ENCODE data around the gene ALG12. TPM values are rescaled to one million over a fixed set of nuclear protein-coding genes. Genes with fewer than 3 reads are reported as not detected.

ALG12 gene
- total and polyA plus RNA-seq, 4 donors, result 3.0 to 18.7 (median 13.5) TPM

- DNase-seq, result no peak
- Histone ChIP-seq H3K27ac (ENCODE audit: low read depth in 1 of 2, low read length in 2 of 2) (no peak overlapping the region), H3K9me3 (ENCODE audit: control insufficient read depth, low read length) (no peaks in the 10 kb centered on the region), H3K36me3 (ENCODE audit: control insufficient read depth in 1 of 2, insufficient read depth in 2 of 2, low read length in 1 of 2) (no peaks in the 10 kb centered on the region), H3K4me3 (ENCODE audit: low read length in 2 of 2) (no peak overlapping the region), H3K27me3 (ENCODE audit: control insufficient read depth in 1 of 2, insufficient read depth in 2 of 2, low read length in 1 of 2) (no peaks in the 10 kb centered on the region), H3K4me1 (ENCODE audit: control insufficient read depth in 1 of 2, insufficient read depth in 2 of 2, low read length in 2 of 2) (no peaks in the 10 kb centered on the region)
- 93% methylated on average over 15 to 21 of the region's 21 CpGs for WGBS, 2 donors
- no peak for ATAC-seq (ENCODE audit: low FRiP score)
- intact Hi-C loops (cut with DNase I), result no loop called here
Observed at GRCh38 chr22:49942565-49943404, 24.5 kb upstream of the ALG12 start.

- Histone ChIP-seq H3K4me3 (ENCODE audit: low read length in 2 of 2) (no peak overlapping the region), H3K27ac (ENCODE audit: low read depth in 1 of 2, low read length in 2 of 2) (no peak overlapping the region), H3K9me3 (ENCODE audit: control insufficient read depth, low read length) (no peaks in the 10 kb centered on the region), H3K4me1 (ENCODE audit: control insufficient read depth in 1 of 2, insufficient read depth in 2 of 2, low read length in 2 of 2) (peaks cover 0 to 2% of the 10 kb centered on the region in 2 donors), H3K36me3 (ENCODE audit: control insufficient read depth in 1 of 2, insufficient read depth in 2 of 2, low read length in 1 of 2) (no peaks in the 10 kb centered on the region), H3K27me3 (ENCODE audit: control insufficient read depth in 1 of 2, insufficient read depth in 2 of 2, low read length in 1 of 2) (no peaks in the 10 kb centered on the region)
- intact Hi-C loops (cut with DNase I), result no loop called here
- DNase-seq (no peak), ATAC-seq (ENCODE audit: low FRiP score) (no peak)
- WGBS, 2 donors, result 96 to 97% methylated on average over 17 of the region's 17 CpGs
Observed at GRCh38 chr22:49941507-49942316, 23.5 kb upstream of the ALG12 start.

GRCh38 chr22:49938565-49939136, 20.4 kb upstream of the ALG12 start:
- no peak overlapping the region for H3K27ac ChIP-seq (ENCODE audit: low read depth in 1 of 2, low read length in 2 of 2)
- ATAC-seq (ENCODE audit: low FRiP score), result no peak
- intact Hi-C loops (cut with DNase I), result no loop called here
- 91 to 93% methylated on average over 19 of the region's 19 CpGs for WGBS, 2 donors
- no peak for DNase-seq
- H3K36me3 ChIP-seq (ENCODE audit: control insufficient read depth in 1 of 2, insufficient read depth in 2 of 2, low read length in 1 of 2), result no peaks in the 10 kb centered on the region
- no peaks in the 10 kb centered on the region for H3K9me3 ChIP-seq (ENCODE audit: control insufficient read depth, low read length)
- no peak overlapping the region for H3K4me3 ChIP-seq (ENCODE audit: low read length in 2 of 2)
- H3K4me1 ChIP-seq (ENCODE audit: control insufficient read depth in 1 of 2, insufficient read depth in 2 of 2, low read length in 2 of 2), result peaks cover 1 to 2% of the 10 kb centered on the region in 2 donors
- no peaks in the 10 kb centered on the region for H3K27me3 ChIP-seq (ENCODE audit: control insufficient read depth in 1 of 2, insufficient read depth in 2 of 2, low read length in 1 of 2)

GRCh38 chr22:49937758-49938564, 19.7 kb upstream of the ALG12 start:
- no peak overlapping the region for H3K4me3 ChIP-seq (ENCODE audit: low read length in 2 of 2)

GRCh38 chr22:49936973-49937757, 18.9 kb upstream of the ALG12 start:
- Histone ChIP-seq H3K4me1 (ENCODE audit: control insufficient read depth in 1 of 2, insufficient read depth in 2 of 2, low read length in 2 of 2) (peaks cover 1 to 2% of the 10 kb centered on the region in 2 donors), H3K9me3 (ENCODE audit: control insufficient read depth, low read length) (no peaks in the 10 kb centered on the region), H3K36me3 (ENCODE audit: control insufficient read depth in 1 of 2, insufficient read depth in 2 of 2, low read length in 1 of 2) (no peaks in the 10 kb centered on the region), H3K27ac (ENCODE audit: low read depth in 1 of 2, low read length in 2 of 2) (no peak overlapping the region), H3K27me3 (ENCODE audit: control insufficient read depth in 1 of 2, insufficient read depth in 2 of 2, low read length in 1 of 2) (no peaks in the 10 kb centered on the region), H3K4me3 (ENCODE audit: low read length in 2 of 2) (no peak overlapping the region)
- intact Hi-C loops (cut with DNase I), result loop anchor here in 1 of 2 donors (2.0 kb wide), 2 partner anchors 22 to 34 kb away; no protein-coding TSS in a partner anchor
- ATAC-seq (ENCODE audit: low FRiP score), result no peak
- 22 to 27% methylated on average over 21 of the region's 21 CpGs for WGBS, 2 donors
- DNase-seq, result no peak

More at GRCh38 chr22:49937758-49938564, 19.7 kb upstream of the ALG12 start:
- peaks cover 1 to 2% of the 10 kb centered on the region in 2 donors for H3K4me1 ChIP-seq (ENCODE audit: control insufficient read depth in 1 of 2, insufficient read depth in 2 of 2, low read length in 2 of 2)
- no peaks in the 10 kb centered on the region for H3K9me3 ChIP-seq (ENCODE audit: control insufficient read depth, low read length)
- no peaks in the 10 kb centered on the region for H3K36me3 ChIP-seq (ENCODE audit: control insufficient read depth in 1 of 2, insufficient read depth in 2 of 2, low read length in 1 of 2)
- ATAC-seq (ENCODE audit: low FRiP score) (no peak), DNase-seq (no peak)
- H3K27ac ChIP-seq (ENCODE audit: low read depth in 1 of 2, low read length in 2 of 2), result no peak overlapping the region
- H3K27me3 ChIP-seq (ENCODE audit: control insufficient read depth in 1 of 2, insufficient read depth in 2 of 2, low read length in 1 of 2), result no peaks in the 10 kb centered on the region
- intact Hi-C loops (cut with DNase I), result loop anchor here in 1 of 2 donors (2.0 kb wide), 2 partner anchors 21 to 33 kb away; no protein-coding TSS in a partner anchor
- 90 to 92% methylated on average over 27 of the region's 27 CpGs for WGBS, 2 donors

- H3K4me1 ChIP-seq (ENCODE audit: control insufficient read depth in 1 of 2, insufficient read depth in 2 of 2, low read length in 2 of 2), result peaks cover 1 to 2% of the 10 kb centered on the region in 2 donors
Observed at GRCh38 chr22:49936018-49936972, 18.1 kb upstream of the ALG12 start.

GRCh38 chr22:49935561-49935960, 17.3 kb upstream of the ALG12 start:
- DNase-seq, result peak in 1 of 2 donors; percentile 78
- no peaks in the 10 kb centered on the region for H3K9me3 ChIP-seq (ENCODE audit: control insufficient read depth, low read length)
- 5 to 10% methylated on average over 8 to 16 of the region's 16 CpGs for WGBS, 2 donors
- H3K4me3 ChIP-seq (ENCODE audit: low read length in 2 of 2), result peak overlapping the region; percentile 4 to 23
- H3K36me3 ChIP-seq (ENCODE audit: control insufficient read depth in 1 of 2, insufficient read depth in 2 of 2, low read length in 1 of 2), result no peaks in the 10 kb centered on the region
- H3K27me3 ChIP-seq (ENCODE audit: control insufficient read depth in 1 of 2, insufficient read depth in 2 of 2, low read length in 1 of 2), result no peaks in the 10 kb centered on the region
- H3K27ac ChIP-seq (ENCODE audit: low read depth in 1 of 2, low read length in 2 of 2), result no peak overlapping the region
- no peak for ATAC-seq (ENCODE audit: low FRiP score)
- intact Hi-C loops (cut with DNase I), result loop anchor here in 1 of 2 donors (2.0 kb wide), 1 partner anchor 17 kb away; the partner anchor contains the start of genes ALG12 and CRELD2
- H3K4me1 ChIP-seq (ENCODE audit: control insufficient read depth in 1 of 2, insufficient read depth in 2 of 2, low read length in 2 of 2), result peaks cover 1 to 2% of the 10 kb centered on the region in 2 donors

More at GRCh38 chr22:49936018-49936972, 18.1 kb upstream of the ALG12 start:
- intact Hi-C loops (cut with DNase I), result loop anchor here in 1 of 2 donors (2.0 kb wide), 2 partner anchors 23 to 35 kb away; no protein-coding TSS in a partner anchor
- peak; percentile 97 for DNase-seq
- Histone ChIP-seq H3K4me3 (ENCODE audit: low read length in 2 of 2) (peak overlapping the region; percentile 4 to 23), H3K27ac (ENCODE audit: low read depth in 1 of 2, low read length in 2 of 2) (peak overlapping the region in 1 of 2 donors; percentile 4), H3K27me3 (ENCODE audit: control insufficient read depth in 1 of 2, insufficient read depth in 2 of 2, low read length in 1 of 2) (no peaks in the 10 kb centered on the region), H3K36me3 (ENCODE audit: control insufficient read depth in 1 of 2, insufficient read depth in 2 of 2, low read length in 1 of 2) (no peaks in the 10 kb centered on the region), H3K9me3 (ENCODE audit: control insufficient read depth, low read length) (no peaks in the 10 kb centered on the region)
- ATAC-seq (ENCODE audit: low FRiP score), result peak; percentile 87
- WGBS, 2 donors, result 3 to 4% methylated on average over 41 to 52 of the region's 52 CpGs

Data from aorta (tissue), 5 donors.